Subcutaneous adipose tissue (tissue), 4 donors: ENCODE measurements around the gene CD300C. TPM values are rescaled to one million over a fixed set of nuclear protein-coding genes. Genes with fewer than 3 reads are reported as not detected.

ENCODE experiments used
- CTCF ChIP-seq: fragments of 450-650 bp; IDR thresholded peaks from one replicate; pipeline ENCODE4 v1.5.1; 2016; ENCODE audit warnings: low read depth, mild to moderate bottlenecking, control low read depth, antibody characterized with exemption, moderate library complexity
- total RNA-seq, 4 donors: library from RNA; depleted of rRNA; stranded (reverse); fragments of >200 nt; gene quantifications; one replicate each; pipeline ENCODE4 v1.1.0, GENCODE V29; 2016

The CD300C gene
- total RNA-seq, 4 donors from 2014 or later = 0.65 to 4.0 (median 2.5) TPM

GRCh38 chr17:74527756-74528155, 18.2 kb downstream of the CD300C start:
- no peak for TF ChIP-seq CTCF

- TF ChIP-seq CTCF = no peak
These were observed 18.8 kb downstream of the CD300C start for GRCh38 chr17:74527081-74527480.

GRCh38 chr17:74526681-74527080, 19.2 kb downstream of the CD300C start:
- no peak for TF ChIP-seq CTCF

GRCh38 chr17:74525781-74526288, 20.1 kb downstream of the CD300C start:
- TF ChIP-seq CTCF = no peak

GRCh38 chr17:74525465-74525725, 20.5 kb downstream of the CD300C start:
- TF ChIP-seq CTCF = no peak

GRCh38 chr17:74524653-74525464, 21.1 kb downstream of the CD300C start:
- TF ChIP-seq CTCF = no peak

- no peak for TF ChIP-seq CTCF
These were observed 22.6 kb downstream of the CD300C start for GRCh38 chr17:74523308-74523707.
